NB4 (cell line): Measurements from ENCODE around the gene PGAP1.

Experiments used
- DNase-seq: peaks from one replicate; pipeline ENCODE4 v3.0.0; 2010; ENCODE audit warnings: low read depth
- H3K4me3 ChIP-seq: one replicate; pipeline ENCODE4 v1.5.1; 2011; ENCODE audit warnings: mild to moderate bottlenecking, low read depth, low read length, moderate library complexity
- MYC ChIP-seq: IDR thresholded peaks from 2 replicates; pipeline ENCODE4 v1.6.1; 2011; ENCODE audit warnings: low read depth, low read length
- POLR2A ChIP-seq: IDR thresholded peaks from 2 replicates; pipeline ENCODE4 v1.6.1; 2011; ENCODE audit warnings: mild to moderate bottlenecking; ENCODE audit not compliant: insufficient read length; ENCODE audit errors: extremely low read depth
- TF ChIP-seq, protein P1 (sequence below): IDR thresholded peaks from 2 replicates; pipeline ENCODE4 v1.6.1; 2011; ENCODE audit warnings: low read depth, low read length
- TF ChIP-seq, protein P2 (sequence below): IDR thresholded peaks from one replicate; pipeline ENCODE4 v1.5.1; 2012; ENCODE audit warnings: low read depth, low read length

PGAP1 gene

DNA sequence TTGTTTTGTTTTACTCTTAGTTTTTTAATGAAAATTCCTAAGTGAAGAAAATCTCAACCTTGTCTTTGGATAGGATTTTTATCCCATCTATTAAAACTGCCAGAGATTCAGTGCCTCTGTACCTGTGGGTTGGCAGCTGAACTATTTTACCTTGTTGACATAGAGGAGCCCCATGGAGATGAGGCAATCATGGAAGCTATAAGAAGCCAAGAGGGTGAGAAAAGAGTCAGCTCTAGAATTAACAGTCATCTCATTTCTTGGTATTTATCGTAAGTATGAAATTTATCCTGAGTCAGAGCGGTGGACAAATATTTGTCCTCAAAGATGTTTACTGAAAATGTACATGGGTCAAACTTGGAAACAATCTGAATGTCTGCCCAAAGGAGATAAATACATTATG is 35.8 kb upstream of the PGAP1 start:
- DNase-seq, result no peak
- TF ChIP-seq, protein P1, sequence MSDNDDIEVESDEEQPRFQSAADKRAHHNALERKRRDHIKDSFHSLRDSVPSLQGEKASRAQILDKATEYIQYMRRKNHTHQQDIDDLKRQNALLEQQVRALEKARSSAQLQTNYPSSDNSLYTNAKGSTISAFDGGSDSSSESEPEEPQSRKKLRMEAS, result no peak
- TF ChIP-seq POLR2A (no peak), MYC (no peak)
- TF ChIP-seq, protein P2, sequence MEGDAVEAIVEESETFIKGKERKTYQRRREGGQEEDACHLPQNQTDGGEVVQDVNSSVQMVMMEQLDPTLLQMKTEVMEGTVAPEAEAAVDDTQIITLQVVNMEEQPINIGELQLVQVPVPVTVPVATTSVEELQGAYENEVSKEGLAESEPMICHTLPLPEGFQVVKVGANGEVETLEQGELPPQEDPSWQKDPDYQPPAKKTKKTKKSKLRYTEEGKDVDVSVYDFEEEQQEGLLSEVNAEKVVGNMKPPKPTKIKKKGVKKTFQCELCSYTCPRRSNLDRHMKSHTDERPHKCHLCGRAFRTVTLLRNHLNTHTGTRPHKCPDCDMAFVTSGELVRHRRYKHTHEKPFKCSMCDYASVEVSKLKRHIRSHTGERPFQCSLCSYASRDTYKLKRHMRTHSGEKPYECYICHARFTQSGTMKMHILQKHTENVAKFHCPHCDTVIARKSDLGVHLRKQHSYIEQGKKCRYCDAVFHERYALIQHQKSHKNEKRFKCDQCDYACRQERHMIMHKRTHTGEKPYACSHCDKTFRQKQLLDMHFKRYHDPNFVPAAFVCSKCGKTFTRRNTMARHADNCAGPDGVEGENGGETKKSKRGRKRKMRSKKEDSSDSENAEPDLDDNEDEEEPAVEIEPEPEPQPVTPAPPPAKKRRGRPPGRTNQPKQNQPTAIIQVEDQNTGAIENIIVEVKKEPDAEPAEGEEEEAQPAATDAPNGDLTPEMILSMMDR, result no peak
- no peak overlapping the region for H3K4me3 ChIP-seq

DNA sequence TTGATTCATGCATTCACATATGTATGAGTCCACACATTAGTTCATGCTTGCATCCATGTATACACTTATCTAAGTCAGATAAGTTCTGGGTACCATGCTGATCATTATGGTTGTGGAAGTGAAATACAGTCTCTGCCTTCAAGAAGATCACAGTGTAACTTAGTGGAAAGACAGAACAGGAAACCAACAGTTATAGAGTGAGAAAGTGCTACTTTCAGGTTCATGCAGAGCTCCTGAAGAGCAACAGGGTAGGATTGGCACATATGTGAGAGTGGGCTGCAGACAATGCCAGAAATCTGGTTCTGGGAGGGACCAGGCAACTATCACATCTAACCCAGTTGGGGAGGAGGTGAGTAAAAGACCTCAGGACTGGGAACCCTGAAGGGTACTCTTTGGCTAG is 35.4 kb upstream of the PGAP1 start:
- TF ChIP-seq, protein P1, result no peak
- TF ChIP-seq, protein P2, result no peak
- no peak for TF ChIP-seq MYC
- TF ChIP-seq POLR2A, result no peak
- H3K4me3 ChIP-seq, result no peak overlapping the region
- no peak for DNase-seq

DNA sequence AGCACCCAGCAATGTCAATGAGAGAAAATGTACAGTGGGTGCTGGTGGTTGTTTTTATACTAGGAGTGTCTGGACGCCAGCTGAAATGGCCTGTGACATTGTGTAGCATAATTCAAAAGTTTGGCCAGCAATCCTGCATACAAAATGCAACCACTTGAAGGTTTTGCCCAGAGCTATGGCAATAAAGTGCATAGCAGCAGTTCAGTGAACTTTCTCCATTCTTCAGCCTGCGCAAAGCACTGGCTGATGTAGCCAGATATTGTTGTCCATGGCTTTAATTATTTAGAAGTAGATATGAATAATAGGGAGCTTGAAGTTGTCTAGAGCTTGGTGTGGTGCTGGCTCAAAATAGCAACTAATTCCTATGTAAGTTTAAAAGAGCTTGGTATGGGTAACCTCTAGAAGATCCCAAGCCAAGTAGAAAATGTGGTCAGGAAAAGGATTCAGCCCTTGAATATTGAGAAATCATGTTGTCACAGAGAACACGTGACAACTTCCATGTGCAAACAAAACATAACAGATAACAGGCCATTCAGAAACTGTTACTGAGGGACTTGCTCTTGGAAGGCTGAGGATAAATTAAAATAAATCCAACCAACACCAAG is 33.3 kb upstream of the PGAP1 start:
- TF ChIP-seq, protein P1, result no peak
- TF ChIP-seq POLR2A, result no peak
- no peak for TF ChIP-seq MYC
- TF ChIP-seq, protein P2, result no peak
- no peak overlapping the region for H3K4me3 ChIP-seq
- DNase-seq, result no peak

DNA sequence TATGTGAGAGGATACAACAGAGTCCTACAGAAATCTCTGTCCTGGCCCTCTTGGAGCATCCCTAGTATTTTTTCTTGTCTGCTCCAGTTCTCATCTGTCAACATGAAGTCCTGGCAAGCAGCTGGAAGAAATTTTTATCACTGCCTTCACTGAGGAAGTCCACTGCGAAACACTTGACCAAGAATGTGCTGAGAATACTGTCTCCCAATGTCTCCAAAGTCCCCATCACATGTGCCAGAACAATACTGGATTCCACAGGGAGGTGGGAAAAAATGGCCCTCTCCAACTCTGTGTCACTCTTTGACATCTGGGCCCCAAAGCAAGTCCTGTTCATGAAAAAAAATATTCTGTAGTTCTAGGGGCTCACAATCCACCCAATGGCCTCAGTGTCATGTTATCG is 32.8 kb upstream of the PGAP1 start:
- TF ChIP-seq, protein P1, result no peak
- TF ChIP-seq, protein P2, result no peak
- no peak for TF ChIP-seq MYC
- no peak for TF ChIP-seq POLR2A
- H3K4me3 ChIP-seq, result no peak overlapping the region
- no peak for DNase-seq

DNA sequence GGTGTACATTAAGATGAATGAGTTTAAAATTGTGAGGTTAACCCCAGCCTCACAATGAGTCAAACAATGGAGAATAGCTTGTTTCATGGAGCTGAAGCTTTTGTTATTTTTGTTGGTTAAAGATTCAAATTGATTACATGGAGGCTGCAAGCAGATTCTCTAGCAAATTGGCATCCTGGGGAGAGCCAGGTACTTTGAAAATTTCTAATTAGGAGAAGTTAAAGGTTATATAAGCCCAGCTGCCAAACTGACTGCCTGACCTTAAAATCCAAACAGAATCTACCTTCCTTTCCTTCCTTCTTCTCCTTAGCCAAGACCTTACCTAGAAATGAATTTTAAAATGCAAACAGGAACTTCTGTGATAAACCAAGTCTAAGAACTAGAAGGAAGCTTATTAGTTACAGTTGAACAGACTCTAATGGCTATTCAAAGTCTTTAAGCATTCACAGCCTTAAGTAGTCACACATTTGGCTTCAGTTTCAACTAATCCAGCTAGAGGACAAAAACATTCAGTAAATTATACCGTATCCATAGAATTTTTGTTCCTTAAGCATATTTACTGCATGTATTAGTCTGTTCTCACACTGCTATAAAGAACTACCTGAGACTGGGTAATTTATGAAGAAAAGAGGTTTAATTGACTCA is 31.5 kb upstream of the PGAP1 start:
- TF ChIP-seq MYC (no peak), POLR2A (no peak)
- TF ChIP-seq, protein P2, result no peak
- TF ChIP-seq, protein P1, result no peak
- H3K4me3 ChIP-seq, result no peak overlapping the region
- DNase-seq, result no peak
